Mucosa of stomach (tissue), 1 donor: ENCODE data around the gene SSX2IP.
"Not testable (repeated sequence)": the region's sequence is repeated elsewhere in the genome, so short reads cannot be mapped to it uniquely, and the experiment has no call there.

Experiments used
- H3K27me3 ChIP-seq: one replicate; pipeline ENCODE4 v1.7.0; 2013; ENCODE audit warnings: mild to moderate bottlenecking, low read length; ENCODE audit not compliant: control insufficient read depth, insufficient read depth
- H3K36me3 ChIP-seq: one replicate; pipeline ENCODE4 v1.7.0; 2013; ENCODE audit warnings: low read length; ENCODE audit not compliant: control insufficient read depth, insufficient read depth
- H3K4me1 ChIP-seq: one replicate; pipeline ENCODE4 v1.7.0; 2013; ENCODE audit warnings: mild to moderate bottlenecking, low read length; ENCODE audit not compliant: control insufficient read depth, insufficient read depth
- H3K4me3 ChIP-seq: one replicate; pipeline ENCODE4 v1.7.0; 2013; ENCODE audit warnings: low read length
- H3K9ac ChIP-seq: one replicate; pipeline ENCODE4 v1.7.0; 2013; ENCODE audit warnings: mild to moderate bottlenecking, low read length, moderate library complexity
- H3K9me3 ChIP-seq: one replicate; pipeline ENCODE4 v1.7.0; 2013; ENCODE audit warnings: mild to moderate bottlenecking, low read length, moderate library complexity; ENCODE audit not compliant: control insufficient read depth
- donor health status: Pancreatic carcinoma.

SSX2IP gene

DNA sequence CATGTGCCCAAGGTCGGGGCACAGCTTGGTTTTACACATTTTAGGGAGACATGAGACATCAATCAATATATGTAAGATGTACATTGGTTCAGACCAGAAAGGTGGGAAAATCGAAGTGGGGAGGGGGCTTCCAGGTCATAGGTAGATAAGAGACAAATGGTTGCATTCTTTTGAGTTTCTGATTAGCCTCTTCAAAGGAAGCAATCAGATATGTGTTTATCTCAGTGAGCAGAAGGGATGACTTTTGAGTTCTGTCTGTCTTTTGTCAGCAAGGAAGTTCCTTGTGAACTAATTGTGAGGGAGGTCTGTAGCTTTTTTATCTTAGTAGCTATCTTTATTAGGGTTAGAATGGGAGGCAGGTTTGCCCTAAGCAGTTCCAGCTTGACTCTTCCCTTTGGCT is 31.6 kb upstream of the SSX2IP start:
- peaks cover 28% of the 10 kb centered on the region for H3K4me1 ChIP-seq
- H3K36me3 ChIP-seq, H3K27me3 ChIP-seq, H3K9me3 ChIP-seq, H3K9ac ChIP-seq, H3K4me3 ChIP-seq: not testable (repeated sequence)

DNA sequence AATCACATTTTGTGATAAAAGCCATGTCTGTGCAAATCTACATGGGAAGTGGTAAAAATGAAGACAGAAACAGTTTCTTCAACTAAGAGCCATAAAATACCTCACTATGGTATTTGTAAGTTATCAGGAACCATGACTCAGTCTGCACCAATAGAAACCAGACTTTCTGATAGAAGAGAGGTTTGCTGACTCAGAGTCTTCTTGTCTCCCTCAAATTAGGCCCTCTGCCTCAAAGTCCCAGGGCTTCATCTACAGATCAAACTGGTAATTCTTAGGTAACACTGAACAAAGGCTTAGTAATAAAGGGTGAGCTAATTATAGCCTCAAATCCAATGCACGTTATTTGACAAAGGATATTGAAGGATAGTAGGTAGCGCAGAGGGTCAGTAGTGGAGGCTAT is 30.9 kb upstream of the SSX2IP start:
- Histone ChIP-seq H3K4me3 (no peak overlapping the region), H3K9me3 (no peaks in the 10 kb centered on the region), H3K36me3 (no peaks in the 10 kb centered on the region), H3K4me1 (peaks cover 28% of the 10 kb centered on the region), H3K9ac (no peak overlapping the region), H3K27me3 (no peaks in the 10 kb centered on the region)

DNA sequence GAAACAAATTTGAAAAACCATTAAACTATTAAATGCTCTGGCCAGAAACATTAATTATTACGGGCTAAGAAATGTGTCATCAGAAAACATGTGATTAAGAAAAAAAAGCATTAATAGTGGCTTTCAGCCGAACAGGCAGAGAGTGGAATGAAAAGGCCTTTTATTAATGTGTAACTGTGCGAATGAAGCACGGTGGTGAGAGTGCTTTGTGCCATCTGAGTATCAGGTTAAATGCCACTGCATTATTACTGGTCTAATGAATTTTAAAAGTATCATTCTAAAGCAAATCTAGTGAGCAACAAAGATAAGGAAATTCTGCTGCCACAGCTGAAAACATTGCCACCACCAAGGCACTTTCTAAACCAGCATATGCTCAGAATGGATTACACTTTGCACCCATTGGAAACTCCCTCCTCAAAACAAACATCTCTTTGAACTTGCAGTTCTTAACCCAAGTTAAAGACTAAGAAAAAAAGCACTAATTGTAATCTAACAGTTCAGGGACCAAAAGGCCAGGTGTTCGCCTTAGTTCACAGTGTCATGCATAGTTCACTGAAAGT is 30.0 kb upstream of the SSX2IP start:
- Histone ChIP-seq H3K9me3 (no peaks in the 10 kb centered on the region), H3K36me3 (no peaks in the 10 kb centered on the region), H3K4me1 (peaks cover 28% of the 10 kb centered on the region), H3K27me3 (no peaks in the 10 kb centered on the region), H3K9ac (no peak overlapping the region), H3K4me3 (no peak overlapping the region)

DNA sequence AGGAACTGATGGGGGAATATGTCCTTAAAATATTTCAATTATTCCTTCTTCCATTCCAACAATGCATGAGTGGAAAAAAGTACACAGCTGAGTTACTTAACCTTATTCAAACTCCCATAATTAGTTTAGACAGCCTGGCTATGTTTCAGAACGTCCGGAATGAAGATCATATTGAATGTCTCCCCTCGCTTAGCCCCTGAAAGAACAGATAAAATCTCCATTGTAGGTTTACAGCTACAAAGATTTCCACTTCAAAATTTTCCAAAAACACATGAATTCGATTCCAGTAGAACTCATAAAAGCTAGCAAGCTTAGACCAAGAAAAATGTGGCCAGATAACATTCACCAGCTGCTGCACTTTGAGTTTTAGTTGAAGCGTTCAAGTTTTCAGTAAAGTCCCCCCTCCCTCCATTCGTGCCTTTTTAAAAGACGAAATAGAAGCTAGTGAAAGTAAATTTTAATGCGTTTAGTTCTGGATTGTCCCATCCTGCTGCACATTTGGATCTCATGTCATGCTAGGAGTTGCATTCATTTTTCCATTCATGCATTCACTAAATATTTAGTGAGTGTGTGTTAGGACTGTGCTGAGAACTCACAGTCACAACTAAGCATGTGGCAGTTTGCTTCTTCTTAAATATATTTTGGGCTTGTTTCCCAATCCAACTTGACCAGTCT is 29.4 kb upstream of the SSX2IP start:
- peak overlapping the region; percentile 28 for H3K9ac ChIP-seq
- H3K36me3 ChIP-seq: no peaks in the 10 kb centered on the region
- no peaks in the 10 kb centered on the region for H3K27me3 ChIP-seq
- H3K4me3 ChIP-seq: no peak overlapping the region
- H3K9me3 ChIP-seq: no peaks in the 10 kb centered on the region
- H3K4me1 ChIP-seq: peaks cover 28% of the 10 kb centered on the region

DNA sequence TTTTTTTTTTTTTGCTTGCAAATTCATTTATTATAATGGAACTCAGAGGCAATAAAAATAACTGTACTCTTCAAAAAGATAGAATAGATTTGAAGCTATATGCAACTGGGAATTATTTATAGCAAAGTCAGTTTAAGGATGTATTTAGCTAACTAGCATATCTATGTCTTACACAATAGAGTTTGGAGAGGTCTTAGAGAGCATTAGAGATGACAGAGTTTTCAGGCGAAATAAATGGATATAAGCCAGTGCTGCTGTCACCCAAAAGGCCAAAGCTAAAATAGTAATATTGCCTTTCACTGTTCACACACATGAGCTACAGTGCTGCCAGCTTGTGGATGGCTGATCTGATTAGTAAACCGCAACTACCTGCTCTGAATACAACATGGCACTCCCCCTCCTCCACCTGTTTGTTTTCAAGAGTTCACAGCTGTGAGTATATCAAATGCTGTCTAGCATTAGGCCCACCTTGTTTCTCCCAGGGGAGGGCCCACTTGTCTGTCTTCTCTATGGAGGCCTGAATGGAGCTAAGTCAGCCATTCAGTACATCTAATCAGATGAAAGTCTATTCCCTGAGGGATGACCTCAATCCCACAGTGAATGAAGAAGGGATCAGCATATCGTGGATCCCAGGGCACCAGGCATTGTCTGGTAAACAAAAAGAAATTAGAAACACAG is 25.2 kb upstream of the SSX2IP start:
- Histone ChIP-seq H3K4me1 (peaks cover 17% of the 10 kb centered on the region), H3K36me3 (no peaks in the 10 kb centered on the region), H3K4me3 (no peak overlapping the region), H3K9me3 (no peaks in the 10 kb centered on the region), H3K9ac (no peak overlapping the region), H3K27me3 (no peaks in the 10 kb centered on the region)

DNA sequence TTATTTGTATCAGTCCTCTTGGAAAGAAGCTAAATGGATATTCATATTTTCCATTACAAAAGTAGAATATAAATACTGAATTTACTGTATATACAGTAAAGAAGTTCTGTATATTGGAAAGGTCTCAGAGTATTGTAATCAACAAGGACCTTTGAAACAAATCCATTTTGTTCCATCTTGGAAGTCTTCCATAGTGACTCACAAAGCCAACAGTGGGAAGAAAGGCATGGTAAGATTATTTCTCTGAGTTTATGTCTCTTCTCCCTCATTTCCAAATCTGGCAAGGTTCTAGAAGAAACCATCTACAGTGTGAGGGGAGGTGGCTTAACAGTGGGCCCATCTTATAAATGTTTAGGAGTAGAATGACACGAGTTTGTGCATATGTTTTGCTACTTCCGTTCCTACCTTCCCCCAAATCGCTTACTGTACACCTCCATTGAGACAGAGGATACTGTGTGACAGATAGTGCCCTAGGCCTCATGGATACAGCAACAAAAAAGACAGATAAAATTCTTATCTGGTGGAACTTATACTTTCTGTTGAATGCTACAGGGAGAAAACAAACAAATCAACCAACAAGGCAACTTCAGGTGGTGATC is 22.1 kb upstream of the SSX2IP start:
- no peaks in the 10 kb centered on the region for H3K36me3 ChIP-seq
- no peaks in the 10 kb centered on the region for H3K27me3 ChIP-seq
- H3K4me1 ChIP-seq: no peaks in the 10 kb centered on the region
- no peak overlapping the region for H3K4me3 ChIP-seq
- no peak overlapping the region for H3K9ac ChIP-seq
- H3K9me3 ChIP-seq: no peaks in the 10 kb centered on the region

DNA sequence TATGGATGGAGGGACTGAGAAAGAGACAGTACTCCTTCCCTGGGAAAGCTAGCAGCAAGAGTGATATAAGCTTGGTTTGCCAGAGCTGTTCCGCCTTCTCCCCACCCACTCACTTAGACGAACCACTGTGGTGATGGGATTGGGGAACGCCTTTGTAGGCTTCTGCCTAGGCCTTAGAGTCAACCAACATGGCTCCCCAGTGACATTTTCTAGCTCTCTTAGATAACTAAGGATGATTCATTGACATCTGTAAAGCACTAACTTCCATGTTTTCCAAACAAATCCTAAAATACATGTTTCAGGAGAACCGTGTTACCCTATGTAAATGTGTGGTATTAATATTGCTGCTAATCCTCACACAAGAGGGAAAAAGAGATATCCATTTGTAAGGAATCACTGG is 21.6 kb upstream of the SSX2IP start:
- no peak overlapping the region for H3K4me3 ChIP-seq
- no peaks in the 10 kb centered on the region for H3K27me3 ChIP-seq

DNA sequence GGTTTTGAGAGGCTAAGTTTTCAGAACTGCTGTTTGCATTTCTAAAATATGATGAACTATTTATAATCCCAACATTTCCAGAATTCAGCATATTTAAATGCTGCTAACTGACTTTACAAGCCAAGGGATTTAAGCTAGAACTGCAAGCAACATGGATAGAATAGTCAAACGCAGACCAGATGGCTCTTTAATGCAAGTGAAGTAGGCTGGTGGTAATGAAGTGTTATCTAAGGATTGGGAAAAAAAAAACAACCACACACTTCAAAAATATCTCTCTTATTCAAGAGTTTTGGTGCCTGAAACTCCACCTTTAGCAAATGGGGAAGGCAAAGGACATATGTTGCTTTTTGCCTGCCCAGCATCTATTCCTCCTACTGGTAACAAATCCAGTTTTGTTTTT is 20.9 kb upstream of the SSX2IP start:
- no peak overlapping the region for H3K9ac ChIP-seq
- no peaks in the 10 kb centered on the region for H3K9me3 ChIP-seq
- H3K27me3 ChIP-seq: no peaks in the 10 kb centered on the region
- no peaks in the 10 kb centered on the region for H3K36me3 ChIP-seq
- no peak overlapping the region for H3K4me3 ChIP-seq
- H3K4me1 ChIP-seq: no peaks in the 10 kb centered on the region

More for the DNA sequence above, 21.6 kb upstream of the SSX2IP start:
- H3K9ac ChIP-seq: no peak overlapping the region
- H3K4me1 ChIP-seq: no peaks in the 10 kb centered on the region
- H3K9me3 ChIP-seq: no peaks in the 10 kb centered on the region
- no peaks in the 10 kb centered on the region for H3K36me3 ChIP-seq

DNA sequence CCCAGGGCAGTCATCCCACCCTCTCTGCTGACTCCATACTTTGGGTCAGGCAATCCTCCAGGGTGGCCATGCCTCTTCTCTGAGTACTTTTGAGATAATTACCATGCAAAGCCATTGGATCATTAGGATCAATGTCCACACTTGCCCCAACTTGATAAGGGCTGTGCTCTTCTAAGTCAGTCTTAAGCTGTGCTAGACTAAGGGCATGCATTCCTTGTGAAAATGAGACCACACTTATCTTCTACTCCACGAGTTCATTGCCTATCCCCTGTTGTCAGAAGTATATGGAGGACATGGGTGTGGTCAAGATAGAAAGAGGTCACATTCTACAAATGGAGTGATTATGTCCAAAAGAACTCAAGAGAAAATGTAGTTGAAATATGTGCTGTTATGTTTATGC is 18.9 kb upstream of the SSX2IP start:
- Histone ChIP-seq H3K36me3 (no peaks in the 10 kb centered on the region), H3K4me3 (no peak overlapping the region), H3K4me1 (no peaks in the 10 kb centered on the region), H3K9ac (no peak overlapping the region), H3K9me3 (no peaks in the 10 kb centered on the region), H3K27me3 (no peaks in the 10 kb centered on the region)

DNA sequence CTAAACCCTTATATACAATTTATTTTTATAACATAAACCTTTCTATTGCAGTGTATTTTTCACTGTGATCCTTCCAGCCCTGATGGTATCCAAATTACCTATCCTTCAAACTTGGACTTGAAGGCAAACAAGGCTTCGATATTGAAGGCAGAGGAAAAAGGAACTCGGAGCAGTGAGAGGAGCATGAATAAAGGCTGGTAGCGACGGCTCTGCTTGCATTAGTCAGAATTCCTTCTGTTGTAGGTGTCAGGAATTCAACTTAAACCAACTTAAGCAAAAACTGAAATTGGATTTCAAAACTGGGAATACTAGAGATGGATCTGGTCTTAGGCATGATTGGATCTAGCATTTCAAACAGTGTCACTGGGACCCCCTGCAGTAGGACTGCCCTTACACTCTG is 17.8 kb upstream of the SSX2IP start:
- Histone ChIP-seq H3K9ac (no peak overlapping the region), H3K4me1 (no peaks in the 10 kb centered on the region), H3K27me3 (no peaks in the 10 kb centered on the region), H3K9me3 (no peaks in the 10 kb centered on the region), H3K36me3 (no peaks in the 10 kb centered on the region), H3K4me3 (no peak overlapping the region)

DNA sequence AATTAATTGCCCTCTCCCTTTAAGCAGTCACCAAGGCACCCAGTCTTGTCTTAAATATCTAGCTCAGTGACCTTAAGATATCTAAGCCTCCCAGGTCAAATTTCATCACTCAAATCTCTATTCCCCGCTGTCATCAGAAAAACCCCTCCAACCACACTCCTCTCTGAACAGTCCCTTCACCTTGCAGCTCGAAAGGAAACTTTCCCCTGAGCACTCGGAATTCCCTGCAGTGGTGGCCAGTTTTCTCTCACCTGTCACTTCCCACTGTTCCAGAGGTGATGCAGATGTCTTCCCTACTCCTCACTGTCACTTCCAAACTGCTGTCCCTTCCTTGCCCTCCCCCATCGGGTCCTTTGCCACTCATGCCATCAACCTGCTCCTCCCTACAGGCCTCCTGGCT is 15.3 kb upstream of the SSX2IP start:
- no peaks in the 10 kb centered on the region for H3K36me3 ChIP-seq
- no peaks in the 10 kb centered on the region for H3K27me3 ChIP-seq
- H3K9me3 ChIP-seq: no peaks in the 10 kb centered on the region
- no peak overlapping the region for H3K4me3 ChIP-seq
- no peak overlapping the region for H3K9ac ChIP-seq
- H3K4me1 ChIP-seq: no peaks in the 10 kb centered on the region

DNA sequence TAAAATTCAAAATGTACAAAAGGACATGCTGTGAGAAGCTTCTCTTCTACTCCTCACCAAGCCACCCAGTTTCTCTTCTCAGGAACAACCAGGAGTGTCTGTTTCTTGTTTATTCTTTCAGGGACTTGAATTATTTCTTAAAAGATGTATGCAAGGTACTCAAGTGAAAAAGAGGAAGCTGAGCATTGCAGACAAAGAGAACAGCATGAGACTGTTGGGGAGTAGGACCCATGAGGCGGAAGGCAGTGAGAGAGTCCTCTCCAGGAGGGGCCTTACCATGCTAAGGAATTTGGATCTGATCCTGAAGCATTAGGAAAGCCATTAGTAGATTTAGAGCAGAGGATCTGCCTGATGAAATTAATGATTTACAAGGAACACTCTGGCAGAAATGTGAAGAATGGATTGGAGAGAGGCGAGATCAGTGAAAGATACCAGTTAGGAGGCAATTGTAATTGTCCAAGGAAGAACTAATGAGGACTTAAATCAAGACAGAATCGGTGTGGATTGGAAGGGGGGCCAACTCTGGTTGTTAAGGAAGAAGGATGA is 14.7 kb upstream of the SSX2IP start:
- H3K4me1 ChIP-seq: no peaks in the 10 kb centered on the region
- no peak overlapping the region for H3K9ac ChIP-seq
- H3K4me3 ChIP-seq: no peak overlapping the region
- no peaks in the 10 kb centered on the region for H3K9me3 ChIP-seq
- no peaks in the 10 kb centered on the region for H3K27me3 ChIP-seq
- H3K36me3 ChIP-seq: no peaks in the 10 kb centered on the region
